Thymus (tissue), 11 donors: Measurements from ENCODE around the gene VEZT. TPM values are rescaled to one million over a fixed set of nuclear protein-coding genes. Genes with fewer than 3 reads are reported as not detected.

Experiments
- DNase-seq, 9 donors: peaks; one replicate each; pipeline ENCODE4 v3.0.0-alpha.2; 2013; ENCODE audit warnings: low spot score in 9 of 9, low read depth in 6 of 9, missing footprints in 1 of 9
- H3K27ac ChIP-seq, 2 donors: one replicate each; pipeline ENCODE4 v1.5.1; 2013; ENCODE audit warnings: control low read depth in 1 of 2, low read depth in 1 of 2, low read length in 1 of 2, mild to moderate bottlenecking in 1 of 2, moderate library complexity in 1 of 2
- H3K27me3 ChIP-seq, 2 donors: one replicate each; pipeline ENCODE4 v1.5.1; 2013; ENCODE audit warnings: low read length in 1 of 2; ENCODE audit not compliant: control insufficient read depth in 2 of 2, insufficient read depth in 1 of 2
- H3K36me3 ChIP-seq, 2 donors: one replicate each; pipeline ENCODE4 v1.5.1; 2013; ENCODE audit warnings: low read length in 1 of 2, mild to moderate bottlenecking in 1 of 2, moderate library complexity in 1 of 2; ENCODE audit not compliant: control insufficient read depth in 2 of 2, insufficient read depth in 2 of 2
- H3K4me1 ChIP-seq, 2 donors: one replicate each; pipeline ENCODE4 v1.5.1; 2013; ENCODE audit warnings: low read length in 2 of 2; ENCODE audit not compliant: control insufficient read depth in 2 of 2, insufficient read depth in 2 of 2
- H3K4me3 ChIP-seq, 2 donors: one replicate each; pipeline ENCODE4 v1.5.1; 2013; ENCODE audit warnings: low read length in 2 of 2, control low read depth in 1 of 2, mild to moderate bottlenecking in 1 of 2
- H3K9me3 ChIP-seq, 2 donors: one replicate each; pipeline ENCODE4 v1.5.1; 2013; ENCODE audit warnings: low read length in 1 of 2, mild to moderate bottlenecking in 1 of 2; ENCODE audit not compliant: control insufficient read depth in 2 of 2, insufficient read depth in 1 of 2
- WGBS: extraction: QIAGEN DNeasy Blood & Tissue Kit; methylation state at CpG from one replicate; pipeline ENCODE4 v1.1.7; 2013; 5-methylcytosine and 5-hydroxymethylcytosine counted together
- polyA plus RNA-seq: library from polyadenylated mRNA; stranded (reverse); fragments of 200-250 nt; gene quantifications from one replicate; pipeline ENCODE4 v1.2.3, GENCODE V29; 2013
- total RNA-seq: library from RNA; stranded (reverse); fragments of 120-200 nt; gene quantifications from one replicate; pipeline ENCODE4 v1.2.4, GENCODE V29; 2013
- donor health status: healthy.

Gene VEZT
- total and polyA plus RNA-seq, 2 donors = 51.4 to 54.4 TPM

DNA sequence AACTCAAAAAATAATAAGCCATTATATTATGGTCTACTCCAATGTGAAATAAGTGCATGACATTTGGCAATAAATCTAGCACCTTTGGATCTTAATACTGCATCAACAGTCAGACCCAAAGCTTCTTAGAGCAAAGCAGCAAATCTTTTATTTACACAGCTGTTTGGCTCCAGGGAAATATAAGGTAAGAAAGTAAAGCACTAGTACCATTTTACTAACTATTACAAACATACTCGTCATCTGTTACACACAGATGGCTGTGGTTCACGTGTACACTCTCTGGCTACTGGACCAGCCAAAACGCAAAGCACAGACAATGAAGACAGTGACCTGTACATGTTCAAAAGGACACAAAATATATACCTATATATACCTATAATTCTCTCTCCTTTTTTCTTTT is 3.1 kb upstream of the VEZT start:
- no peak overlapping the region for H3K27ac ChIP-seq
- H3K4me3 ChIP-seq = no peak overlapping the region
- peaks cover 3 to 4% of the 10 kb centered on the region in 2 donors for H3K4me1 ChIP-seq
- 95% methylated on average over 3 of the region's 3 CpGs for WGBS
- no peaks in the 10 kb centered on the region for H3K36me3 ChIP-seq
- H3K27me3 ChIP-seq = no peaks in the 10 kb centered on the region
- no peaks in the 10 kb centered on the region for H3K9me3 ChIP-seq
- no peak for DNase-seq

- whole genome bisulfite sequencing = 12% methylated on average over 1 of the region's 1 CpG
- peak in 1 of 9 donors; percentile 46 for DNase-seq
- no peaks in the 10 kb centered on the region for H3K36me3 ChIP-seq
- H3K27ac ChIP-seq = no peak overlapping the region
- H3K27me3 ChIP-seq = no peaks in the 10 kb centered on the region
- H3K9me3 ChIP-seq = no peaks in the 10 kb centered on the region
- no peak overlapping the region for H3K4me3 ChIP-seq
- peaks cover 3 to 4% of the 10 kb centered on the region in 2 donors for H3K4me1 ChIP-seq
These were observed 1.7 kb upstream of the VEZT start for GRCh38 chr12:95215949-95216348.

DNA sequence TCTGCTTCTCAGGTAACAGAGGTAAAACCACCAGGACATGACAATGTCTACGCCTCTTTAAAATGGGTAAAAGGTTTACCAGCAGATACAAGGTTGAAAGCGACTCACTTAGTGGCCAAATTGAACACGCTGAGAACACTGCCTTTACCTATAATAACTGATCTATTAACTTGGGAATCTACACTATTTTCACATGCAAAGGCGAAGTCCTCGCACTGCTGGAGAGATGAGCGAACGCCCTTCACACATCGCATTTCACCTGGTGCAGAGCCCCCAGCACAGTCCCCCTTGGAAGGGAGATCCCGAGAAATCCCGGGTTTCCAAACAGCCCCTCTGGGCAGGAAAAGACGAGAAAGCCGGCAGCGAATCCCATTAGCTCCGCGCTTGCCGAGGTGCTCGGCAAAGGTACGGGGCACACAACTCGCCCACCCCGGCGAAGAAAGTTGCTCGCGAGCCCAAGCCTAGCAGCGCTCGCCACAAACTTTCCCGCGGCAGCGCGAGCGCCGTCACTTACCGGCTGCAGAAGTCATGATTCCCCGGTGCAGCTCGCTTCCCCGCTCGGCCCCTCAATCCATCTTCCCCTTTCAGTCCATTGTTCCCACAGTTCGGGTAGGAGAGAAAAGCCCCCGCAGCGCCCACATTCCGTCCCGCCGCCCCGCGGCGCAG is 763 bp upstream of the VEZT start:
- H3K4me3 ChIP-seq = peak overlapping the region; percentile 54 to 83
- peak overlapping the region; percentile 90 to 92 for H3K27ac ChIP-seq
- no peaks in the 10 kb centered on the region for H3K36me3 ChIP-seq
- DNase-seq = peak in 2 of 9 donors; percentile 34 to 55
- under 1% methylated on average over 45 of the region's 45 CpGs for WGBS
- H3K4me1 ChIP-seq = peaks cover 3 to 4% of the 10 kb centered on the region in 2 donors
- H3K27me3 ChIP-seq = no peaks in the 10 kb centered on the region
- H3K9me3 ChIP-seq = no peaks in the 10 kb centered on the region

- no peaks in the 10 kb centered on the region for H3K36me3 ChIP-seq
- DNase-seq = peak in 6 of 9 donors; percentile 36 to 75 (median 45)
- H3K9me3 ChIP-seq = no peaks in the 10 kb centered on the region
- H3K27me3 ChIP-seq = no peaks in the 10 kb centered on the region
- H3K27ac ChIP-seq = peak overlapping the region; percentile 77 to 93
- peaks cover 3 to 4% of the 10 kb centered on the region in 2 donors for H3K4me1 ChIP-seq
- WGBS = under 1% methylated on average over 35 of the region's 35 CpGs
- peak overlapping the region; percentile 54 to 83 for H3K4me3 ChIP-seq
These were observed 835 bp downstream of the VEZT start for GRCh38 chr12:95218150-95219133.

GRCh38 chr12:95220190-95220589 is 2.6 kb downstream of the VEZT start:
- Histone ChIP-seq H3K27me3 (no peaks in the 10 kb centered on the region), H3K4me3 (no peak overlapping the region), H3K9me3 (no peaks in the 10 kb centered on the region), H3K4me1 (peaks cover 3 to 4% of the 10 kb centered on the region in 2 donors), H3K27ac (no peak overlapping the region), H3K36me3 (peaks cover 10 to 12% of the 10 kb centered on the region in 2 donors)
- WGBS = 99% methylated on average over 4 of the region's 4 CpGs
- DNase-seq = no peak

DNA sequence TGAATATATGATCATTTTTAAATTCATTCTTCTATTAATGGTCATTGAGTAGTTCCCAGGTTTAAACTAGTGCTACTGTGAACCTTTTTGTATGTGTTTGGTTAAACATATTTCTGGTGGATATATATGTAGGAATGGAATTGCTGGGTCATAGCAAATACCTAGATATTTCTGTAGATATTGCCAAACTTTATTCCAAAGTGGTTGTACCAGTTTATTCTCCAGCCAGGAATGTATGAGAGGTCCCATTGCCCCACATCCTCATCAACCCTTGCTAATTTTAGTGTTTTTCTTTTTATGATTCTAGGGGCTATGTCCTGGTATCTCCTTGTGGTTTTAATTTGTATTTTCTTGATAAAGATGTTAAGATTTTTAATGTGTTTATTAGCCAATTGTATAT is 3.1 kb downstream of the VEZT start:
- Histone ChIP-seq H3K4me1 (peaks cover 3 to 4% of the 10 kb centered on the region in 2 donors), H3K9me3 (no peaks in the 10 kb centered on the region), H3K4me3 (no peak overlapping the region), H3K27me3 (no peaks in the 10 kb centered on the region), H3K27ac (no peak overlapping the region), H3K36me3 (peaks cover 11 to 16% of the 10 kb centered on the region in 2 donors)
- no peak for DNase-seq

GRCh38 chr12:95224202-95225170 is 6.9 kb downstream of the VEZT start:
- H3K4me3 ChIP-seq = no peak overlapping the region
- DNase-seq = no peak
- WGBS = 98% methylated on average over 8 of the region's 8 CpGs
- H3K27me3 ChIP-seq = no peaks in the 10 kb centered on the region
- no peaks in the 10 kb centered on the region for H3K9me3 ChIP-seq
- H3K36me3 ChIP-seq = peaks cover 11 to 16% of the 10 kb centered on the region in 2 donors
- H3K27ac ChIP-seq = no peak overlapping the region
- no peaks in the 10 kb centered on the region for H3K4me1 ChIP-seq

DNA sequence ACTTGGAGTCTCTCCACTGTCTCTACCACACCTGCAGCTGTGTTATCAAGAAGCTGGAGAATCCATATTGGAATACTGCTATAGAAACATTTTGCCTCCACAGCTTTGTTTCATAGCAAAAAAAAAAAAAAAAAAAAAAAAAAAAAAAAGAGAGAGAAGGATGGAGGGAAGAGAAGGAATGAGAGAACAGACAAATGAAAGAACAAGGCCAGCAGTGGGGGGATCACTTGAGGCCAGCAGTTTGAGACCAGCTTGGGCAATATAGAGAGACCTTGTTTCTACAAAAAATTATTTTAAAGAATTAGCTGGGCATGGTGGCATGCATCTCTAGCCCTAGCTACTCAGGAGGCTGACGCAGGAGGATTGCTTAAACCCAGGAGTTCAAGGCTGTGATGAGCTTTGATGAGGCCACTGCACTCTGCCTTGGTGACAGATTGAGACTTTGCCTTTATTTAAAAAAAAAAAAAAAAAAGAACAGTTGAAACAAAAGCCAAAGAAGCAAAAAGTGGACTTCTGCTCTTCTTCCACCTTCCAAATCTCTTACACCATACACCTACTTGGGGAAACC is 8.1 kb downstream of the VEZT start:
- Histone ChIP-seq H3K9me3 (no peaks in the 10 kb centered on the region), H3K27me3 (no peaks in the 10 kb centered on the region), H3K4me1 (no peaks in the 10 kb centered on the region), H3K4me3 (no peak overlapping the region), H3K27ac (no peak overlapping the region), H3K36me3 (peaks cover 11 to 16% of the 10 kb centered on the region in 2 donors)
- 95% methylated on average over 1 of the region's 1 CpG for WGBS
- no peak for DNase-seq
